Stimulated activated CD4-positive, alpha-beta T cell treated with anti-CD3 and anti-CD28 coated beads, TNF-alpha, amount 100 ng/mL, for 48 hours (primary cell): Measurements from ENCODE around the gene CCDC12.
"Not testable (repeated sequence)": the region's sequence is repeated elsewhere in the genome, so short reads cannot be mapped to it uniquely, and the experiment has no call there.

Source experiments
- DNase-seq, 3 donors: peaks; one replicate each; pipeline ENCODE4 v3.0.0-alpha.2; 2020; ENCODE audit warnings: low read depth in 3 of 3

CCDC12 gene

GRCh38 chr3:46924921-46925584 lies 51.5 kb downstream of the CCDC12 start:
- no peak for DNase-seq

GRCh38 chr3:46923559-46924350 lies 52.8 kb downstream of the CCDC12 start:
- no peak for DNase-seq

- no peak for DNase-seq
Observed at GRCh38 chr3:46922871-46923558, 53.5 kb downstream of the CCDC12 start.

GRCh38 chr3:46922426-46922825 lies 54.1 kb downstream of the CCDC12 start:
- DNase-seq: no peak

GRCh38 chr3:46921871-46922271 lies 54.7 kb downstream of the CCDC12 start:
- no peak for DNase-seq

- DNase-seq: no peak
Observed at GRCh38 chr3:46921041-46921440, 55.5 kb downstream of the CCDC12 start.

GRCh38 chr3:46918634-46919033 lies 57.9 kb downstream of the CCDC12 start:
- DNase-seq: no peak

GRCh38 chr3:46918202-46918601 lies 58.3 kb downstream of the CCDC12 start:
- DNase-seq: no peak

GRCh38 chr3:46917257-46917656 lies 59.3 kb downstream of the CCDC12 start:
- no peak for DNase-seq

- no peak for DNase-seq
Observed at GRCh38 chr3:46916799-46917198, 59.7 kb downstream of the CCDC12 start.

GRCh38 chr3:46916278-46916677 lies 60.3 kb downstream of the CCDC12 start:
- no peak for DNase-seq

- no peak for DNase-seq
Observed at GRCh38 chr3:46915297-46915822, 61.2 kb downstream of the CCDC12 start.

- no peak for DNase-seq
Observed at GRCh38 chr3:46914849-46915248, 61.7 kb downstream of the CCDC12 start.

- no peak for DNase-seq
Observed at GRCh38 chr3:46913644-46914043, 62.9 kb downstream of the CCDC12 start.

- no peak for DNase-seq
Observed at GRCh38 chr3:46912986-46913385, 63.6 kb downstream of the CCDC12 start.

- not testable (repeated sequence) for DNase-seq
Observed at GRCh38 chr3:46910914-46911313, 65.6 kb downstream of the CCDC12 start.

GRCh38 chr3:46910166-46910760 lies 66.3 kb downstream of the CCDC12 start:
- DNase-seq: no peak

- DNase-seq: peak; percentile 60 to 78 (median 73)
Observed at GRCh38 chr3:46909535-46910161, 66.9 kb downstream of the CCDC12 start.

- DNase-seq: no peak
Observed at GRCh38 chr3:46908986-46909534, 67.5 kb downstream of the CCDC12 start.

GRCh38 chr3:46908294-46908985 lies 68.1 kb downstream of the CCDC12 start:
- no peak for DNase-seq

- no peak for DNase-seq
Observed at GRCh38 chr3:46907960-46908293, 68.6 kb downstream of the CCDC12 start.
